GM15510 (cell line): ENCODE measurements around the gene IP6K2.
A peak's percentile ranks its signal among the peaks of the same experiment; 100 is the strongest.

Experiments
- POLR2A ChIP-seq: IDR thresholded peaks from 3 replicates; pipeline ENCODE4 v1.6.1; 2011; ENCODE audit warnings: borderline replicate concordance; ENCODE audit not compliant: insufficient read length; ENCODE audit errors: extremely low read depth

The IP6K2 gene

DNA sequence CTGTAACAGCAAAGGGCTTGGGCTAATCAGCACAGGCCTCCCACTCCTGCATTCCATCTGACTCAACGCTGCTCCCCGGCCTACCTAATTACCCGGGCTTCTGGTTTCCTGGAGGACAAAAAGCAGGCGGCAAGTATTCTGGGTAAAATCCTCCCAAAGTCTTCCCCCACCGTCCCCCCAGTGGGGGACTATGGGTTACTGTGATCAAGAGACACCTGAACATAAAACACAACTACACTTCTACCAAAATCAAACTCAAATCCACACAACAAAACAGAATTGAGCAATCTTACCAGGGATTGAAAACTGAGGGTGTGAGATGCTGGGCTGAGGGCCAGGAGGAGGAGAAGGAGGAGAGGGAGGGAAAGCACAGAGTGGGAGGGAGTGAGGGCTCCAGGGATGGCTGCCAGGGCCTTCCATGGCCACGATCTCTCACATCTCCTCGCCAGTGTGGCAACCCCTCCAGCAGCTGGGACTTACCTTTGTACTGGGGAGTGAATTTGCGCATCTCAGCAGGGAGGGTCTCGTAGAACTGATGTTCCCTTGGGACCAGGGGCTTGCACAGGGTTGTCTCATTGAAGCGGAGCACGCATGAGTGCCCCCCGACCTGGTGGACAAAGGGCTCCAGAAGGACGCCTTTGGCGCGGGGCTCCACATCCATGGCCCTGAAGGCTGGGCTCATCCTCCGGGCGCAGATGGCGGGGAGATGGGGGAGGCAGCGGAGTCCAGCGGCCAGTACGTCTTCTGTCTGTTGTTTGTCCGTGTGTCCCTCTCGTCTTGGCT is 22.2 kb downstream of the IP6K2 start:
- TF ChIP-seq POLR2A: no peak

DNA sequence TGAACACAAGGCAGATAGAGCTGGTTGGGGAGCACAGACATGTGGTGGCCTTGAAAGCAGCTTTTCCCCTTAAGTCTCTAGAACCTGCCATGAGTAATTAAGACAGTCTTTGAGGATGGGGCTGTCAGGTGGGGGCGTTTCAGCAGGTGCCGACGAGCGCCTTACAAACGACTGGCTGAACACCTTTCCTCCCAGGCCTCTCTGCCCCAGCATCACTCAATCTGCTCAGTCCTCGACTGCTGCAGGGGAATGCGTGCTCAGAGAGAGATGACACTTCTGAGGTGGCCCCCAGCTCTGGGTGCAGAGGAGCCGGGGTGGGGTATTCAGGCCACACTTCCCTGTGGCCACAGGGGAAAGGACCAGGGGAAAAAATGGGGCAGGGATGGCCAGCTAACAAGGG is 23.2 kb downstream of the IP6K2 start:
- no peak for TF ChIP-seq POLR2A

- TF ChIP-seq POLR2A: no peak
Observed at GRCh38 chr3:48692551-48692950, 24.5 kb downstream of the IP6K2 start.

GRCh38 chr3:48690846-48691458 is 26.1 kb downstream of the IP6K2 start:
- no peak for TF ChIP-seq POLR2A

DNA sequence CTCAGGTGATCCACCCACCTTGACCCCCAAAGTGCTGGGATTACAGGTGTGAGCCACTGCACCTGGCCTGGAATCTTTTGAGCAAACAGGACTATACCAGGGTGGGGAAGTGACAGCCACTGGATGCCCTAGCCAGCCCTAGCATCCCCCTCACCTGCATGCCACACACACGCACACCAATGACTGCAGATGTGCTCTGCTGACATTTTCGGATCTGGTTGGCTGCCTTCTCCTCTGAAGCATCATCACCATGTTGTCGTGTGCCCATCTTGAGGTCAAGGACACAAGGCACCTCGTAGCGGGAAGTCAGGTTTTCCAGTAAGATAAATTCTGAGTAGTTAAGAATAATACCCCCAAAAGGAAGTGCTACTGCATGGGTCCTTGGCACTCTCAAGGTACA is 27.6 kb downstream of the IP6K2 start:
- TF ChIP-seq POLR2A: no peak

DNA sequence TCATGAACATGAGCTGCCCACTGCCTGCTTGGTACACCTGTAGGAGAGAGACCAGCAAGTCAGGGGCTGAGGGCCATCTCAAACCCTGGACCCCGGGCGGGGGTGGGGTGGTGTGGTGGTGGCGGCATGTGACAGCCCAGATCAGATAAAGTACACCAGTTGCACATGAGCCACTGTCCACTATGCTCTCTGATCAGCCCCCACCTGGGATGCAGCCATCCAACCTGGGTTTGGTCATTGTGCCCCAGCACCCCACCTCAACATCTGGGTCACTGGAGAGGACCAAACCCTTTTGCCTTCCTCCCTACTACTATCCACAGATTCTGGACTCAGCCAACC is 28.3 kb downstream of the IP6K2 start:
- no peak for TF ChIP-seq POLR2A

- TF ChIP-seq POLR2A: no peak
Observed at GRCh38 chr3:48688032-48688736, 28.8 kb downstream of the IP6K2 start.

- no peak for TF ChIP-seq POLR2A
Observed at GRCh38 chr3:48687220-48687678, 29.8 kb downstream of the IP6K2 start.

- TF ChIP-seq POLR2A: no peak
Observed at GRCh38 chr3:48686538-48687219, 30.3 kb downstream of the IP6K2 start.

DNA sequence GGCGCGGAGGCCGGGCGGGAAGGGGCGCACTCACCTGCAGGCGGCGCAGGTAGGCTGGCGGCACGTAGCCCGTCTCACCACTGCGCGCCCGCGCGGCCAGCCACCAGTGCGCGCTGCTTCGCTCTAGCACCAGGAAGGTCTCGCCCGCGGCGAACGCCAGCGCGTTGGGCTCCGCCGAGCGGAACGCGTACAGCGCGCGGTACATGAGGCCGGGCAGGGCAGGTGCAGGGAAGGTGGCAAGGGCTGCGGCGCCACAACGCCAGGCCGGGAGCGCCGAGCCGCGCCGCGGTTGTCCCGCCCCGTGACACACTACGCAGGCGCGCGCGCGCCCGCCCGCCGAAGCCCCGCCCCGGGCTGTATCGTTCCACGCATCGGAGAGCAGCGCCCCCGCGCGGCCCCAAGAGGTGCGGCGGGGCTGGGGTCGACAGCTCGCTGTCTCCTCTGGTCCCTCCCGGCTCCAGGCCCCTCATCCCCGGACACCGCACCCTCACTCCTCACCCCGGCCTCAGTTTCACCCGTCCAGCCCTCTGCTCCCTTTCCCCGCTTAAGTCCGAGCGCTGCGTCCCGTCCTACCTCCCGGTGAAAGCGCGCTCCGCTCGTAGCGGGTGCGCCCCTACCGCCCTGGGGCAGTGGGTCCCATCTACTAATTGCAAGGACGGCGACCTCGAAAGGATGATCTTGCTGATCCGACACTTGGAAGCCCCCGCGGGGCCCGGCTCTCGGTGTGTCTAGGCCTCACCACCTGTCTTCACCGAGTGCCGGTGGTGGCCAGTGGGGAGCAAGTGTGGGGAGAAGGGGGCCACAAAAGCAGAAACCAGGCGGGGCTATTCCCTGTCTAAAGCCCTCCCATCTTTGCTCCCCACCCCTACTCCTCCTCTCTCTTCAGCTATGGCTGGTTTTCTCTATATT is 31.2 kb downstream of the IP6K2 start, which contains the start of gene NCKIPSD:
TSS of gene NCKIPSD (minus strand) at position 313 of the 909 bp plus-strand sequence. CDS start at position 205, 108 bp downstream.
- TF ChIP-seq POLR2A: peak; percentile 95

GRCh38 chr3:48685293-48685602 is 31.8 kb downstream of the IP6K2 start:
- TF ChIP-seq POLR2A: no peak

GRCh38 chr3:48684480-48685143 is 32.4 kb downstream of the IP6K2 start:
- TF ChIP-seq POLR2A: no peak

DNA sequence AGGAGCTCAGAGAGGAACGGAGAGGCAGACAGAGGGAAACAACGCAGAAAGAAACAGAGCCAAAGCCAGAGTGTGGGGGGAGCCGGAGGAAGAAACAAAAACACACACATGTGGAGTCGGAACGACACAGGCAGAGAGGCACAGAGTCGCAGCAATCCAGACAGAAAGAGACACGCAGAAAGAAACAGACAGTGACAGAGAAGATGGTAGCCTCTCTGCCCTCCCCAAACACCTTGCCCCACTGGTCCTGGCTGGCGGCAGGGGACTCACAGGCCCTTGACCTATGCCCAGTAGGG is 33.0 kb downstream of the IP6K2 start:
- no peak for TF ChIP-seq POLR2A

DNA sequence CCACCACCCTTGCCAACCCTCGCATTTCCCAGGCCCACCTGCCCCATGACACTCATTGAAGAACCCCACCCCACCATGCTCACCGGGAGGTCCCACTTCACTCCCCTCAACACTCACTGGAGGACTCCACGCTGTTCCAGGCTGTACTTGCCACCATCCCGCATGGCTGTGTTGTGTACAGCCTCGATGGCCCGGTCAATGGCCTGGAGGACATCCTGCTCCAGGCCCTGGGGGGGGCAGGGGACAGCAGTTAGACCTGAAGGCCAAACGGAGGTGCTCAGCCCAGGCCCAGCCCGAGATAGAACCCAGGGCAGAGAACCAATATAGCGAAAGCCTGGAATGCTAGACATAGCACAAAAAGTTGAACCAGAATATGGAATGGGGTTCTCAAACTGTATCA is 34.2 kb downstream of the IP6K2 start:
- no peak for TF ChIP-seq POLR2A

- TF ChIP-seq POLR2A: no peak
Observed at GRCh38 chr3:48681974-48682610, 34.9 kb downstream of the IP6K2 start.
